Endothelial cell of umbilical vein (primary cell): ENCODE results near the gene RIPOR1. TPM values are rescaled to one million over a fixed set of nuclear protein-coding genes. Genes with fewer than 3 reads are reported as not detected.

Source experiments
- BruUV-seq: library from RNA; stranded (reverse); fragments of 400-500 nt; replicated peaks from 2 replicates; lab custom pipeline; 2021; lab: Mats Ljungman, UMichigan
- CTCF ChIA-PET: fragments of 300-600, 350-600 bp; sonication (Branson Sonifier 250); formaldehyde crosslinking; loops from one replicate; lab custom pipeline; 2021; ENCODE audit warnings: antibody characterized with exemption, inconsistent platforms; lab: Charles Lee
- POLR2A ChIA-PET: fragments of 300-600, 350-600 bp; sonication (Branson Sonifier 250); formaldehyde crosslinking; loops from one replicate; lab custom pipeline; 2021; ENCODE audit warnings: antibody characterized with exemption, inconsistent platforms; lab: Charles Lee
- DNase-seq: peaks from one replicate; pipeline ENCODE4 v3.0.0-alpha.2; 2011; ENCODE audit warnings: low read depth, low spot score
- FAIRE-seq: peaks from 2 replicates; lab custom pipeline; 2011; peaks lifted over from hg19 to GRCh38; lab: Jason Lieb, UNC
- H2AFZ ChIP-seq: 2 replicates; pipeline ENCODE4 v1.6.0; 2012; ENCODE audit warnings: low read depth, low read length, control low read depth, inconsistent platforms
- H3K27ac ChIP-seq: 2 replicates; pipeline ENCODE4 v1.5.1; 2011; ENCODE audit warnings: low read depth, mild to moderate bottlenecking, control low read depth, low read length, moderate library complexity; ENCODE audit not compliant: insufficient read depth
- H3K27me3 ChIP-seq, 2 experiments: 2 replicates each; pipeline versions ENCODE4 v1.6.0 to v1.6.1; 2011; ENCODE audit warnings: low read length in 2 of 2, mixed read lengths in 1 of 2; ENCODE audit not compliant: control insufficient read depth in 2 of 2, insufficient read depth in 2 of 2
- H3K36me3 ChIP-seq, 2 experiments: 2 replicates in 1 of 2; 3 replicates in 1 of 2; pipeline ENCODE4 v1.5.1; 2011; ENCODE audit warnings: low read length in 2 of 2, mild to moderate bottlenecking in 1 of 2, moderate library complexity in 1 of 2; ENCODE audit not compliant: control insufficient read depth in 2 of 2, insufficient read depth in 2 of 2; ENCODE audit errors: extremely low read depth in 1 of 2
- H3K4me1 ChIP-seq: 3 replicates; pipeline ENCODE4 v1.5.1; 2011; ENCODE audit warnings: mild to moderate bottlenecking, low read length; ENCODE audit not compliant: control insufficient read depth, insufficient read depth; ENCODE audit errors: extremely low read depth
- H3K4me2 ChIP-seq: 2 replicates; pipeline ENCODE4 v1.6.1; 2011; ENCODE audit warnings: low read length, control low read depth, mixed read lengths; ENCODE audit not compliant: insufficient read depth
- H3K4me3 ChIP-seq, 3 experiments: fragments of 200-600 bp in 1 of 3; sonication (generic), shearing (Covaris generic) in 1 of 3; replicated peaks in 1 of 3; 2 replicates each; pipeline ENCODE4 v1.5.1; 2011 to 2016; ENCODE audit warnings: control low read depth in 3 of 3, low read length in 3 of 3, mild to moderate bottlenecking in 2 of 3, inconsistent platforms in 1 of 3, low read depth in 1 of 3, moderate library complexity in 1 of 3; ENCODE audit not compliant: insufficient read depth in 1 of 3
- H3K79me2 ChIP-seq: 2 replicates; pipeline ENCODE4 v1.6.0; 2012; ENCODE audit warnings: low read length, inconsistent platforms; ENCODE audit not compliant: control insufficient read depth, insufficient read depth
- H3K9ac ChIP-seq: replicated peaks from 2 replicates; pipeline ENCODE3; 2011; ENCODE audit warnings: low read length, control low read depth; ENCODE audit not compliant: insufficient read depth; ENCODE audit errors: extremely low read depth
- H3K9me1 ChIP-seq: replicated peaks from 3 replicates; pipeline ENCODE4 v1.6.0; 2011; ENCODE audit warnings: mild to moderate bottlenecking, low read length; ENCODE audit not compliant: control insufficient read depth, insufficient read depth; ENCODE audit errors: extremely low read depth
- H3K9me3 ChIP-seq: replicated peaks from 2 replicates; pipeline ENCODE4 v1.5.1; 2012; ENCODE audit warnings: low read length, inconsistent platforms; ENCODE audit not compliant: control insufficient read depth, insufficient read depth
- H4K20me1 ChIP-seq: replicated peaks from 2 replicates; pipeline ENCODE3; 2011; ENCODE audit warnings: mild to moderate bottlenecking, low read length; ENCODE audit not compliant: control insufficient read depth, insufficient read depth; ENCODE audit errors: extremely low read depth
- EZH2 ChIP-seq: IDR thresholded peaks from 2 replicates; pipeline ENCODE4 v1.6.1; 2012; ENCODE audit warnings: borderline replicate concordance, low read depth, mild to moderate bottlenecking, moderate library complexity, low read length, inconsistent platforms; ENCODE audit not compliant: severe bottlenecking
- FOS ChIP-seq: IDR thresholded peaks from 2 replicates; pipeline ENCODE4 v1.6.1; 2011; ENCODE audit warnings: mild to moderate bottlenecking, low read length, moderate library complexity, borderline replicate concordance; ENCODE audit not compliant: insufficient read depth
- GATA2 ChIP-seq: IDR thresholded peaks from 2 replicates; pipeline ENCODE4 v1.7.0; 2011; ENCODE audit warnings: low read depth, mild to moderate bottlenecking, moderate library complexity, mixed read lengths, low read length; ENCODE audit not compliant: insufficient read length, insufficient read depth
- JUN ChIP-seq: IDR thresholded peaks from 2 replicates; pipeline ENCODE4 v1.6.1; 2011; ENCODE audit warnings: borderline replicate concordance, low read depth; ENCODE audit not compliant: insufficient read length, insufficient read depth
- MAX ChIP-seq: IDR thresholded peaks from 2 replicates; pipeline ENCODE4 v1.6.1; 2011; ENCODE audit not compliant: insufficient read depth, insufficient read length
- MYC ChIP-seq: IDR thresholded peaks from one replicate; pipeline ENCODE4 v1.6.1; 2011; ENCODE audit warnings: mild to moderate bottlenecking, low read depth, low read length
- POLR2A ChIP-seq: IDR thresholded peaks from 2 replicates; pipeline ENCODE4 v1.6.1; 2012; ENCODE audit warnings: low read depth, mild to moderate bottlenecking, control low read depth, low read length
- POLR2AphosphoS5 ChIP-seq: IDR thresholded peaks from 2 replicates; pipeline ENCODE4 v1.6.1; 2012; ENCODE audit warnings: low read depth, mild to moderate bottlenecking, control low read depth, low read length, moderate library complexity; ENCODE audit not compliant: insufficient read depth
- dilution Hi-C: fragments of 300-500 bp; cut with MboI; formaldehyde crosslinking; loops from one replicate; pipeline ENCODE4 v1.15.0; 2019; ENCODE audit warnings: low sequenced_read_pairs; ENCODE audit not compliant: extremely low pct_ligation_motif_present
- intact Hi-C: fragments of 100-400 bp; cut with micrococcal nuclease; formaldehyde crosslinking; loops from one replicate; pipeline ENCODE4 v1.10.0; 2022
- polyA plus RNA-seq, 4 experiments: library from polyadenylated mRNA; depleted of rRNA in 3 of 4; stranded (reverse) in 3 of 4; unstranded in 1 of 4; fragments of >200 nt; gene quantifications; 2 replicates each; pipeline versions ENCODE4 v1.2.1 to v1.2.3, GENCODE V29; 2011 to 2012; ENCODE audit warnings: missing spikeins in 1 of 4
- total RNA-seq: library from RNA; stranded (reverse); gene quantifications from 2 replicates; pipeline ENCODE4 v1.2.3, GENCODE V29; 2021
- TF ChIP-seq, protein P1 (sequence below), 2 donors: IDR thresholded peaks; 1 replicate in 1 of 2; 2 replicates in 1 of 2; pipeline ENCODE4 v1.5.1; 2011; ENCODE audit warnings: low read length in 2 of 2, mild to moderate bottlenecking in 2 of 2, moderate library complexity in 2 of 2, control low read depth in 1 of 2, inconsistent platforms in 1 of 2, low read depth in 1 of 2; ENCODE audit not compliant: insufficient read depth in 1 of 2; ENCODE audit errors: extremely low read depth in 1 of 2

The RIPOR1 gene
- total and polyA plus RNA-seq, 2 donors (not counting 3 experiments of a cell fraction or from before 2014, with no cell fraction given) = 45.3 to 144 TPM

DNA sequence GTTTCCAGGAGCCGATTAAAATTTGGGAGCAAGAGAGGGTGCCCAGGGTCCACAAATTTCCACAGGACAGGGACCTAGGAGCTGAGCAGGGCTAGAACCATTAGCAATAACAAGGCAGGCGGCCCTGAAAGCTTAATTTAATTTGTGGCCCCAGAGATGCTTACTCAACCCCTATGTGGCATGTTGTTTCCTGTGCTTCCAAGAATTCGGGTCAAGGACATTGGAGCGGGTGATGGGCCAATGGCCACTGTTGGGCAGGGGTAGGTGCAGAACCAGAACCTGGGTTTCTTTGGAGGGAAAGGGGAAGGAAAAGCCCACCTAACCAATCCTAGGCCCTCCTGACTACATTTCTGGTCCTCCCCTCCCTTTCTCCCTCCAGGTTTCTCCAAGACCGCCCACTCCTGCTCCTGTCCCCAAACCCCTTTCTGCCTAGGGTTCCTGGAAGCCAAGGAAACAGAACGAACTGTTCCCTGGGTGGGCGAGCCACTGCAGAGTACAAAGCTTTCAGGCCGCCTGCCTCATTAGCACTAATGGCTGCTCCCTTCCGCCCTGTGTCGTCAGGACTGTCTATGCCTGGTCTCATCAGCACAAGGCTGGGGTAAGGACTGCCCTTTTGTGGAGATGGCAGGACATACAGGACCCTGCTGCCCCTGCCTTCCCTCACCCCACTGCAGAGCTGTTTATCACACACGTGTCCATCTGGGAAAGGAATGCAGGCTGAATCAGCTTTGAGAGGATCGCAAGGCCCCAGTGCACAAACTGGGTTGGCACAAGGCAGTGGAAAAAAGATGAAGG, 44.7 kb upstream of the RIPOR1 start:
- H3K79me2 ChIP-seq = peaks cover 12% of the 10 kb centered on the region
- CTCF ChIA-PET = interaction anchor here (1.9 to 6.1 kb wide), 3 partner anchors 8 to 37 kb away, joined by 5 to 133 read pairs (median 47); no protein-coding TSS in a partner anchor
- intact Hi-C loops (no loop called here), dilution Hi-C loops (no loop called here)
- H4K20me1 ChIP-seq = no peaks in the 10 kb centered on the region
- no TSS peak for BruUV-seq
- no peak overlapping the region for H3K9ac ChIP-seq
- peaks cover 35% of the 10 kb centered on the region for H3K4me1 ChIP-seq
- no peaks in the 10 kb centered on the region for H3K9me3 ChIP-seq
- POLR2A ChIA-PET = no interaction called here
- TF ChIP-seq POLR2AphosphoS5 (no peak), MAX (no peak), POLR2A (no peak), MYC (no peak), FOS (no peak), JUN (no peak), EZH2 (no peak), GATA2 (no peak)
- TF ChIP-seq, protein P1, sequence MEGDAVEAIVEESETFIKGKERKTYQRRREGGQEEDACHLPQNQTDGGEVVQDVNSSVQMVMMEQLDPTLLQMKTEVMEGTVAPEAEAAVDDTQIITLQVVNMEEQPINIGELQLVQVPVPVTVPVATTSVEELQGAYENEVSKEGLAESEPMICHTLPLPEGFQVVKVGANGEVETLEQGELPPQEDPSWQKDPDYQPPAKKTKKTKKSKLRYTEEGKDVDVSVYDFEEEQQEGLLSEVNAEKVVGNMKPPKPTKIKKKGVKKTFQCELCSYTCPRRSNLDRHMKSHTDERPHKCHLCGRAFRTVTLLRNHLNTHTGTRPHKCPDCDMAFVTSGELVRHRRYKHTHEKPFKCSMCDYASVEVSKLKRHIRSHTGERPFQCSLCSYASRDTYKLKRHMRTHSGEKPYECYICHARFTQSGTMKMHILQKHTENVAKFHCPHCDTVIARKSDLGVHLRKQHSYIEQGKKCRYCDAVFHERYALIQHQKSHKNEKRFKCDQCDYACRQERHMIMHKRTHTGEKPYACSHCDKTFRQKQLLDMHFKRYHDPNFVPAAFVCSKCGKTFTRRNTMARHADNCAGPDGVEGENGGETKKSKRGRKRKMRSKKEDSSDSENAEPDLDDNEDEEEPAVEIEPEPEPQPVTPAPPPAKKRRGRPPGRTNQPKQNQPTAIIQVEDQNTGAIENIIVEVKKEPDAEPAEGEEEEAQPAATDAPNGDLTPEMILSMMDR (IDR thresholded peaks at IDR 0.05; ENCODE audit: extremely low read depth in 1 of 2, insufficient read depth in 1 of 2, low read depth in 1 of 2, low read length in 2 of 2) = no peak
- DNase-seq (no peak), FAIRE-seq (no peak)
- H3K4me2 ChIP-seq = no peak overlapping the region
- H3K4me3 ChIP-seq = no peak overlapping the region
- no peaks in the 10 kb centered on the region for H3K9me1 ChIP-seq
- no peak overlapping the region for H3K27ac ChIP-seq
- H3K27me3 ChIP-seq = no peaks in the 10 kb centered on the region
- H2AFZ ChIP-seq = no peak overlapping the region
- H3K36me3 ChIP-seq = no peaks in the 10 kb centered on the region
